ENCODE measurements around the gene DCTPP1.

GRCh38 chr16:30380803-30381208, 49.0 kb downstream of the DCTPP1 start:
- TF ChIP-seq EZH2 (IDR thresholded peaks at IDR 0.05; ENCODE audit: insufficient read depth, poor library complexity, severe bottlenecking) (no peak), EZH2phosphoT487 (IDR thresholded peaks at IDR 0.05; ENCODE audit: insufficient read depth, low read depth) (no peak)

All from GM23248 (cell line).